A549 (cell line): Measurements from ENCODE around the gene EPN2. TPM values are rescaled to one million over a fixed set of nuclear protein-coding genes. Genes with fewer than 3 reads are reported as not detected.

Experiments used
- ATAC-seq, 2 experiments: fragments of 200-7000 bp in 1 of 2; fragments of >200 bp in 1 of 2; cut with Nextera tagmentation in 1 of 2; cut with Tn5 transposase in 1 of 2; 3 replicates each; pipeline versions ENCODE4 v1.8.0 to v1.9.1; 2018 to 2020; ENCODE audit warnings: mild to moderate bottlenecking in 1 of 2, moderate library complexity in 1 of 2
- CTCF ChIA-PET: fragments of 300-600 bp; sonication (Branson Sonifier 250); formaldehyde crosslinking; extraction: SDS; loops from one replicate; lab custom pipeline; 2021; ENCODE audit warnings: antibody characterized with exemption, inconsistent platforms; lab: Yijun Ruan, JAX
- POLR2A ChIA-PET: fragments of 350-600 bp; formaldehyde crosslinking; extraction: SDS; loops from one replicate; lab custom pipeline; 2021; ENCODE audit warnings: antibody characterized with exemption, inconsistent platforms; lab: Yijun Ruan, JAX
- DNase-seq, 2 experiments: peaks; one replicate each; pipeline versions ENCODE4 v3.0.0 to v3.0.0-alpha.2; 2011 to 2016; ENCODE audit warnings: low read depth in 1 of 2, low spot score in 1 of 2
- FAIRE-seq: peaks from 2 replicates; lab custom pipeline; 2011; peaks lifted over from hg19 to GRCh38; lab: Jason Lieb, UNC
- H3K27ac ChIP-seq, 2 experiments: fragments of >200 bp; sonication (Bioruptor Twin); formaldehyde crosslinking; 3 replicates each; pipeline ENCODE4 v1.5.1; 2016 to 2017
- H3K4me1 ChIP-seq: fragments of >200 bp; sonication (Bioruptor Twin); formaldehyde crosslinking; 3 replicates; pipeline ENCODE4 v1.6.1; 2016
- H3K4me2 ChIP-seq: fragments of >200 bp; sonication (Bioruptor Twin); formaldehyde crosslinking; 3 replicates; pipeline ENCODE4 v1.6.1; 2016
- H3K4me3 ChIP-seq: fragments of >200 bp; sonication (Bioruptor Twin); formaldehyde crosslinking; 3 replicates; pipeline ENCODE4 v1.5.1; 2016
- H3K9me3 ChIP-seq: fragments of >200 bp; sonication (Bioruptor Twin); formaldehyde crosslinking; 3 replicates; pipeline ENCODE4 v1.6.1; 2016
- BCL3 ChIP-seq: fragments of >200 bp; sonication (Bioruptor Twin); formaldehyde crosslinking; IDR thresholded peaks from 3 replicates; pipeline ENCODE4 v1.6.1; 2016
- BHLHE40 ChIP-seq: IDR thresholded peaks from 2 replicates; pipeline ENCODE4 v1.6.1; 2012; ENCODE audit warnings: low read depth, low read length, inconsistent platforms
- CBX2 ChIP-seq: fragments of 200-600 bp; sonication (generic); IDR thresholded peaks from 2 replicates; pipeline ENCODE4 v1.6.1; 2016; ENCODE audit warnings: low read depth, mild to moderate bottlenecking, borderline replicate concordance
- E2F6 ChIP-seq: IDR thresholded peaks from 2 replicates; pipeline ENCODE4 v1.6.1; 2012; ENCODE audit warnings: low read depth, borderline replicate concordance
- EHF ChIP-seq: fragments of 250-450 bp; sonication (Bioruptor Pico); IDR thresholded peaks from 2 replicates; pipeline ENCODE4 v1.5.0; 2020; ENCODE audit warnings: mild to moderate bottlenecking
- EHMT2 ChIP-seq: fragments of 200-600 bp; sonication (generic); IDR thresholded peaks from 2 replicates; pipeline ENCODE4 v1.6.1; 2016; ENCODE audit warnings: antibody characterized with exemption, low read depth, mild to moderate bottlenecking, moderate library complexity
- ESRRA ChIP-seq: fragments of 150-350 bp; IDR thresholded peaks from 2 replicates; pipeline ENCODE4 v1.6.1; 2014; ENCODE audit warnings: mild to moderate bottlenecking, low read length, borderline replicate concordance
- FOSL2 ChIP-seq, 2 experiments: fragments of 450-650 bp in 1 of 2; fragments of >200 bp in 1 of 2; sonication (Bioruptor Twin) in 1 of 2; formaldehyde crosslinking; IDR thresholded peaks; 2 replicates each; pipeline versions ENCODE4 v1.5.0 to v1.6.1; 2016 to 2020; ENCODE audit warnings: mild to moderate bottlenecking in 1 of 2, moderate library complexity in 1 of 2
- HDAC2 ChIP-seq: fragments of 200-600 bp; sonication (generic); IDR thresholded peaks from 2 replicates; pipeline ENCODE4 v1.6.1; 2016
- HOXA7 ChIP-seq: fragments of 250-450 bp; sonication (Bioruptor Pico); IDR thresholded peaks from 2 replicates; pipeline ENCODE4 v1.5.0; 2020; ENCODE audit warnings: mild to moderate bottlenecking, moderate library complexity
- HOXB13 ChIP-seq: fragments of 250-450 bp; sonication (Bioruptor Pico); IDR thresholded peaks from 2 replicates; pipeline ENCODE4 v1.5.0; 2020; ENCODE audit warnings: low read depth, mild to moderate bottlenecking, moderate library complexity
- KDM1A ChIP-seq: fragments of 200-600 bp; sonication (generic); IDR thresholded peaks from 2 replicates; pipeline ENCODE4 v1.6.1; 2016; ENCODE audit warnings: low read depth, mild to moderate bottlenecking
- MAFK ChIP-seq: fragments of 450-650 bp; IDR thresholded peaks from 2 replicates; pipeline ENCODE4 v1.6.1; 2014; ENCODE audit not compliant: partially characterized antibody
- NFE2L2 ChIP-seq: fragments of 150-350 bp; conservative IDR thresholded peaks from 2 replicates; pipeline ENCODE4 v1.6.1; 2014; ENCODE audit warnings: low read length
- PHF8 ChIP-seq: fragments of 200-600 bp; sonication (generic); IDR thresholded peaks from 2 replicates; pipeline ENCODE4 v1.6.1; 2016; ENCODE audit warnings: low read depth, mild to moderate bottlenecking, antibody characterized with exemption, moderate library complexity, borderline replicate concordance
- POLR2AphosphoS2 ChIP-seq: conservative IDR thresholded peaks from 2 replicates; pipeline ENCODE4 v1.6.1; 2012; ENCODE audit warnings: low read length, improper control_type of control experiment, inconsistent platforms
- RAD21 ChIP-seq, 2 experiments: fragments of >200 bp in 1 of 2; sonication (Bioruptor Twin) in 1 of 2; formaldehyde crosslinking in 1 of 2; IDR thresholded peaks in 1 of 2; conservative IDR thresholded peaks in 1 of 2; 2 replicates in 1 of 2; 3 replicates in 1 of 2; pipeline ENCODE4 v1.6.1; 2012 to 2018; ENCODE audit warnings: inconsistent platforms in 1 of 2
- REST ChIP-seq: fragments of 200-600 bp; sonication (generic); IDR thresholded peaks from 2 replicates; pipeline ENCODE4 v1.6.1; 2016; ENCODE audit warnings: antibody characterized with exemption, mild to moderate bottlenecking, moderate library complexity
- ZC3H11A ChIP-seq: fragments of 450-650 bp; IDR thresholded peaks from 2 replicates; pipeline ENCODE4 v1.6.1; 2014; ENCODE audit warnings: antibody characterized with exemption, mild to moderate bottlenecking
- ZFP36 ChIP-seq: fragments of 450-650 bp; IDR thresholded peaks from 2 replicates; pipeline ENCODE4 v1.6.1; 2014; ENCODE audit warnings: borderline replicate concordance; ENCODE audit not compliant: partially characterized antibody
- WGBS: methylation state at CpG from one replicate; pipeline ENCODE4 v1.1.6; 2017; ENCODE audit errors: missing lambda C conversion rate; 5-methylcytosine and 5-hydroxymethylcytosine counted together
- polyA plus RNA-seq, 4 experiments: library from polyadenylated mRNA; depleted of rRNA in 3 of 4; stranded (reverse); fragments of >200 nt; fragmentation: RNase III in 1 of 4; extraction: RNeasy Plus Mini Kit Qiagen cat#74134 plus additional on column Dnase treatment in 1 of 4; gene quantifications; 2 replicates in 3 of 4; 3 replicates in 1 of 4; pipeline ENCODE4 v1.2.3, GENCODE V29; 2011 to 2017

Gene EPN2
- polyA plus RNA-seq, 2 of the 4 experiments (the other 2 are of a cell fraction): 32.1 to 33.8 TPM

GRCh38 chr17:19330271-19330670, 93.1 kb downstream of the EPN2 start:
- H3K4me3 ChIP-seq: no peak overlapping the region
- POLR2A ChIA-PET: no interaction called here
- TF ChIP-seq EHMT2: no peak
- TF ChIP-seq FOSL2 (IDR thresholded peaks at IDR 0.05): no peak
- no peak for TF ChIP-seq FOSL2 (CRISPR knock-in tag; IDR thresholded peaks at IDR 0.05)
- TF ChIP-seq NFE2L2: no peak
- TF ChIP-seq HDAC2: no peak
- no peak overlapping the region for H3K4me2 ChIP-seq
- WGBS: 81% methylated on average over 3 of the region's 3 CpGs
- peaks cover 4% of the 10 kb centered on the region; the same call in 2 of the 3 replicates for H3K9me3 ChIP-seq
- CTCF ChIA-PET: interaction anchor here (0.8 to 2.5 kb wide), 3 partner anchors 8 to 117 kb away, joined by 3 to 5 read pairs (median 4); partner anchors contain the start of gene B9D1
- H3K27ac ChIP-seq: peak overlapping the region in 1 of 2 experiments; percentile 17; a peak in 1 of 6 replicates
- no peak for ATAC-seq
- no peak for FAIRE-seq
- no peak for DNase-seq
- H3K4me1 ChIP-seq: peaks cover 23% of the 10 kb centered on the region

GRCh38 chr17:19331134-19331533, 94.0 kb downstream of the EPN2 start:
- POLR2A ChIA-PET: no interaction called here
- CTCF ChIA-PET: interaction anchor here (0.8 to 2.5 kb wide), 2 partner anchors 9 to 116 kb away, joined by 4 to 5 read pairs; no protein-coding TSS in a partner anchor
- H3K27ac ChIP-seq: no peak overlapping the region; a peak in 1 of 6 replicates
- no peak overlapping the region for H3K4me3 ChIP-seq
- no peak overlapping the region for H3K4me2 ChIP-seq
- peaks cover 23% of the 10 kb centered on the region for H3K4me1 ChIP-seq
- TF ChIP-seq POLR2AphosphoS2: no peak
- no peak for TF ChIP-seq REST
- no peak for TF ChIP-seq HOXB13 (CRISPR knock-in tag)
- no peak for TF ChIP-seq CBX2
- no peak for TF ChIP-seq E2F6
- TF ChIP-seq BCL3: no peak
- TF ChIP-seq, all 56 proteins: peak for 0
- no peak for DNase-seq
- ATAC-seq: no peak
- WGBS: 58% methylated on average over 4 of the region's 4 CpGs
- FAIRE-seq: peak; percentile 98
- H3K9me3 ChIP-seq: no peaks in the 10 kb centered on the region; the same call in 2 of the 3 replicates

- TF ChIP-seq RAD21 (conservative IDR thresholded peaks at IDR 0.05 in 1 of 2, IDR thresholded peaks at IDR 0.05 in 1 of 2) (no peak), HOXA7 (CRISPR knock-in tag) (no peak), EHF (CRISPR knock-in tag) (no peak), KDM1A (no peak), E2F6 (no peak), HOXB13 (CRISPR knock-in tag) (no peak), REST (no peak), POLR2AphosphoS2 (no peak), ESRRA (no peak), ZC3H11A (no peak), PHF8 (no peak), MAFK (no peak), BHLHE40 (no peak), ZFP36 (no peak), EHMT2 (no peak)
- Histone ChIP-seq H3K27ac (peak overlapping the region in 1 of 2 experiments; percentile 22; a peak in 1 of 6 replicates), H3K4me2 (no peak overlapping the region), H3K4me3 (no peak overlapping the region), H3K4me1 (peaks cover 21% of the 10 kb centered on the region), H3K9me3 (no peaks in the 10 kb centered on the region)
- ChIA-PET CTCF (interaction anchor here (1.0 to 3.2 kb wide), 3 partner anchors 11 to 115 kb away, joined by 3 to 20 read pairs (median 4); partner anchors contain the start of gene B9D1), POLR2A (no interaction called here)
- WGBS: 88% methylated on average over 13 of the region's 13 CpGs
- no peak for ATAC-seq
- DNase-seq: no peak
- no peak for FAIRE-seq
These were observed 94.5 kb downstream of the EPN2 start for GRCh38 chr17:19331543-19332245.
